Myocyte (in vitro differentiated cells): ENCODE results near the gene SIDT1. TPM values are rescaled to one million over a fixed set of nuclear protein-coding genes. Genes with fewer than 3 reads are reported as not detected.

Experiments
- DNase-seq: peaks from one replicate; pipeline ENCODE4 v3.0.0-alpha.2; 2012; ENCODE audit warnings: low read depth
- microRNA-seq: library from miRNA; unstranded; fragments of <30 nt; microRNA quantifications from one replicate; pipeline ENCODE4, GENCODE V29; 2016
- total RNA-seq: library from RNA; depleted of rRNA; stranded (reverse); fragments of >200 nt; gene quantifications from 2 replicates; pipeline ENCODE4 v1.2.3, GENCODE V29; 2014

Gene SIDT1
- total RNA-seq, 1 donor from 2014 or later, result 0.24 TPM

DNA sequence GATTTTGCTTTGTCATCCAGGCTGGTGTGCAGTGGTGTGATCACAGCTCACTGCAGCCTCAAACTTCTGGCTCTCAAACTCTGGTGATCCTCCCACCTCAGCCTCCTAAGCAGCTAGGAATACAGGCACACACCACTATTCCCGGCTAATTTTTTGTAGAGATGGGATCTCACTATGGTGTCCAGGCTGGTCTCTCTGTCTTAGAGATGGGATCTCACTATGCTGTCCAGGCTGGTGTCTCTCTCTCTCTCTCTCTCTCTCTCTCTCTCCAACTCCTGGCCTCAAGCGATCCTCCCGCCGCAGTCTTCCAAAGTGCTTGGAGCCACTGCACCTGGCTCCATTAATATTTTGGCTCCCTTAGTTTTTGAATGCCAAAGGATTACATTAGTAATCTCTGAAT, 146.4 kb downstream of the SIDT1 start:
- DNase-seq, result no peak

Small RNA genes lying within 50 kb of the gene (microRNA-seq; reads per million reads assigned to microRNA genes)
- gene MIR4446, result not detected

Other genes starting within 250 kb of the SIDT1 start
- gene CFAP44, start 91.1 kb upstream of the SIDT1 start, total RNA-seq, result 2.6 and 3.0 TPM in 2 replicates
- 5.5 and 13.0 TPM in 2 replicates for gene SPICE1, start 17.4 kb upstream of the SIDT1 start, total RNA-seq
- 22.5 and 23.7 TPM in 2 replicates for gene USF3, start 164.1 kb downstream of the SIDT1 start, total RNA-seq
- gene NAA50, start 213.7 kb downstream of the SIDT1 start, total RNA-seq, result 188 and 263 TPM in 2 replicates
- gene ATP6V1A, start 214.5 kb downstream of the SIDT1 start, total RNA-seq, result 54.7 and 59.6 TPM in 2 replicates